Adipocyte (in vitro differentiated cells): ENCODE data around the gene MIR17HG.
"Not testable (repeated sequence)": the region's sequence is repeated elsewhere in the genome, so short reads cannot be mapped to it uniquely, and the experiment has no call there.

Source experiments
- DNase-seq: peaks from one replicate; pipeline ENCODE4 v3.0.0-alpha.2; 2015; ENCODE audit warnings: low read depth
- H3K27me3 ChIP-seq: replicated peaks from 2 replicates; pipeline ENCODE4 v1.7.0; 2013; ENCODE audit warnings: mild to moderate bottlenecking, low read length, moderate library complexity; ENCODE audit not compliant: control insufficient read depth, insufficient read depth
- H3K36me3 ChIP-seq: 2 replicates; pipeline ENCODE4 v1.7.0; 2013; ENCODE audit warnings: low read length, mild to moderate bottlenecking, moderate library complexity; ENCODE audit not compliant: control insufficient read depth, insufficient read depth, severe bottlenecking
- H3K4me1 ChIP-seq: 2 replicates; pipeline ENCODE4 v1.7.0; 2013; ENCODE audit warnings: mild to moderate bottlenecking, low read length, moderate library complexity; ENCODE audit not compliant: control insufficient read depth, insufficient read depth
- H3K4me3 ChIP-seq: 2 replicates; pipeline ENCODE4 v1.7.0; 2013; ENCODE audit warnings: mild to moderate bottlenecking, low read length, moderate library complexity
- H3K9ac ChIP-seq: 2 replicates; pipeline ENCODE4 v1.7.0; 2013; ENCODE audit warnings: mild to moderate bottlenecking, low read length, moderate library complexity
- H3K9me3 ChIP-seq: 2 replicates; pipeline ENCODE4 v1.7.0; 2013; ENCODE audit warnings: mild to moderate bottlenecking, low read length, moderate library complexity; ENCODE audit not compliant: control insufficient read depth

Gene MIR17HG

DNA sequence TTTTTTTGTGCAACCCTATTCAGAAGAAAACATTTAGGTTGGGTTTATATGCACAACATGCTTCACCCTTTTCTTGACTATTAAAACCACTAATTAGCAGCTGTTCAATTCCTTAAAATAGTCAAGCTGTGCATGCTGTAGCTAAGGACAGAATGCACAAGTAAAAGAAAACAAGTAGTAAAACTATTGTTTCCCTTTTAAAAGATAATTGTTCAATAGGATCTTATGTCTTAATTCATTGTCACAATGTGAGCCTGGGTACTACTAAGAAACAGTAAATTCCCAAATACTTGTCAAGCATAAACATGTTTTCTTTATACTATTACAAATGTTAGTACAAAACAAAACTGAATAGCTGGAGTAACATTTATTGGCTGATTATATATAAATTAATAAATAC lies 32.6 kb upstream of the MIR17HG start:
- Histone ChIP-seq H3K9me3 (no peaks in the 10 kb centered on the region), H3K4me1 (no peaks in the 10 kb centered on the region), H3K9ac (no peak overlapping the region), H3K36me3 (no peaks in the 10 kb centered on the region), H3K27me3 (peaks cover 3% of the 10 kb centered on the region), H3K4me3 (no peak overlapping the region)
- DNase-seq, result no peak

DNA sequence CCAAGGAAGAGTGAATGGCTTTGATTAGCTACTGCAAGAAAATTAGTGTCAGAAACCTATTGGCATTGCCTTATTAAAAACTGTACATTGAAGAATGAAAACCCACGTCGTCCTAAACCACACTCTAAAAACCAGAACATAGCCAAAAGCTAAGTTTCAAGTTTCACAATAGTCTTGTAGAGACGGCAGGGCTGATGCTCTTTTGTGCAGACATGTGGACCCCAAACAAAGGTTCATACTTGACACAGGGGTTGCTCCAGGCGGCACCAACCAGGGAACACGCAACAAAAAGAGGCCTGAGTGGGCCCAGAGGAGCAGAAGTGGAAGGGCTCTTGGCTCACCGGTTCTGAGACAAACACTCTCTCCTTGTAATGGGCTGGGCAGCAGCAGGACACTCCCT lies 28.6 kb upstream of the MIR17HG start:
- no peak for DNase-seq
- Histone ChIP-seq H3K9me3 (peaks cover 4% of the 10 kb centered on the region), H3K4me3 (no peak overlapping the region), H3K36me3 (no peaks in the 10 kb centered on the region), H3K4me1 (no peaks in the 10 kb centered on the region), H3K9ac (no peak overlapping the region), H3K27me3 (no peaks in the 10 kb centered on the region)

DNA sequence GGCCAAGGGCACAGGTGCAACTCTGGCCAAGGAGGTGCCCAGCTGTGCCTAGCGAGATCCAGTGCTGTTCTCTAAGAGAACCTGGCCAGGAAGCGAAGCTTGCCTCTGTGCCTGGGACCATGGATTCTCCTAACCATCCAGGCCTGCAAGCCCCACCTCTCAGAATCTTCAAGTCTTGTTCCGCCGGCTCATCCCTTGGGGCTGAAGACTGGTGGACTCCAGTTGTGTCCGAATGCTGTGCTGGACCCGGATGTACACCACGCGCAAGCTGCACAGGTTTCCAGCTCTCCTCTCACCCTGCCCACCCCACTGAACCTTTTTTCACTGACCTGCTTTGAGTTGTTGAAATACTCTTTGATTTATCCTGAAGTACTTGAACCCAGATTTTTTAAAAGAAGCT lies 27.5 kb upstream of the MIR17HG start:
- DNase-seq, result no peak
- Histone ChIP-seq H3K36me3 (no peaks in the 10 kb centered on the region), H3K9me3 (peaks cover 4% of the 10 kb centered on the region), H3K9ac (no peak overlapping the region), H3K4me1 (no peaks in the 10 kb centered on the region), H3K4me3 (no peak overlapping the region), H3K27me3 (no peaks in the 10 kb centered on the region)

DNA sequence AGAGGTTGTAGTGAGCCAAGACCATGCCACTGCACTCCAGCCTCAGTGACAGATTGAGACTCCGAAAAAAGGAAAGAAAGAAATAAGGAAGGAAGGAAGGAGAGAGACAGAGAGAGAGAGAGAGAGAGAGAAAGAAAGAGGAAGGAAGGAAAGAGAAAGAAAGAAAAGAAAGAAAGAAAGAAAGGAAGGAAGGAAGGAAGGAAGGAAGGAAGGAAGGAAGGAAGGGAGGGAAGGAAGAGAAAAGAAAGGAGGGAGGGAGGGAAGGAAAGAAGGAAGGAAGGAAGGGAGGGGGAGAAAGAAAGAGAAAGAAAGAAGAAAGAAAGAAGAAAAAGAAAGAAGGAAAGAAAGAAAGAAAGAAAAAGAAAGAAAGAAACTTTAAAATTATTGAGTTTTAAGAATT lies 26.5 kb upstream of the MIR17HG start:
- not testable (repeated sequence) for H3K4me1 ChIP-seq, DNase-seq, H3K4me3 ChIP-seq, H3K27me3 ChIP-seq, H3K36me3 ChIP-seq, H3K9me3 ChIP-seq, H3K9ac ChIP-seq

DNA sequence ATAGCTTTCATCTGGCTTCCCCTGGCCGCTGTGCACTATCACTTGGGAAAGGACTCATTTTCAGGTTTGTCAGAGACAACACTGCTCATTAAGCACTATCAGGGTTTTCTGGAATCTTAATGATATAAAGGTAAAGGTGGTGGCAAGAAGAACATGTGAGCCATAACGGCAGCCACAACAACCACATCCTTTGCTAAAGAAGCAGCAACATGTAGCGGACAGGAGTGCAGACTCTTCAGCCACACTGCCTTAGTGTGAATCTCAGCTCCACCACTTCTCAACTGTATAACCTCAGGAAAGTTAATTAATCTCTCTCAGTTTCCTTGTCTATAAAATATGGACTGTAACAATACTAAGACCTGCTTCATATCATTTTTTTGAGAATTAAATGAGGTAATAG lies 24.1 kb upstream of the MIR17HG start:
- Histone ChIP-seq H3K9ac (no peak overlapping the region), H3K36me3 (no peaks in the 10 kb centered on the region), H3K4me3 (no peak overlapping the region), H3K4me1 (no peaks in the 10 kb centered on the region), H3K27me3 (no peaks in the 10 kb centered on the region), H3K9me3 (peaks cover 4% of the 10 kb centered on the region)
- DNase-seq, result no peak

DNA sequence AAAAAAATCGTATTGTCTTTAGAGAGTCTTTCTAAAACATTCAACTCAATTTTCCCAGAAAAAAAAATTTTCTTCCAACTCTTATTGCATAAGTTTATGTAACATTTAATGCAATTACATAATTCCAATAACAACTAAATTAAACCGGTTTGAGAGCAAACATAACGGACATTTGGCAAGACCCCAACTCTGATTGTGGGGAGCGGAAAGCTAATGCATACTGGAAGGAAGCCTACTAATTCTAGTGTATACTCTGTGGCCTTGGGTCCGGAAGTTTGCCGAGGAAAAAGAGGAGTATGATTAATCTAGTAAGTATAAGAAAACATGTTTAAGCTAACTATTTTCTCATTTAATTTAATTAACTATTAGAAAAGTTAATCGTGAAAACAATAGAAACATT lies 21.3 kb upstream of the MIR17HG start:
- H3K4me3 ChIP-seq, result no peak overlapping the region
- H3K9me3 ChIP-seq, result peaks cover 4% of the 10 kb centered on the region
- peaks cover 6% of the 10 kb centered on the region for H3K27me3 ChIP-seq
- H3K9ac ChIP-seq, result no peak overlapping the region
- H3K36me3 ChIP-seq, result no peaks in the 10 kb centered on the region
- DNase-seq, result no peak
- H3K4me1 ChIP-seq, result no peaks in the 10 kb centered on the region

DNA sequence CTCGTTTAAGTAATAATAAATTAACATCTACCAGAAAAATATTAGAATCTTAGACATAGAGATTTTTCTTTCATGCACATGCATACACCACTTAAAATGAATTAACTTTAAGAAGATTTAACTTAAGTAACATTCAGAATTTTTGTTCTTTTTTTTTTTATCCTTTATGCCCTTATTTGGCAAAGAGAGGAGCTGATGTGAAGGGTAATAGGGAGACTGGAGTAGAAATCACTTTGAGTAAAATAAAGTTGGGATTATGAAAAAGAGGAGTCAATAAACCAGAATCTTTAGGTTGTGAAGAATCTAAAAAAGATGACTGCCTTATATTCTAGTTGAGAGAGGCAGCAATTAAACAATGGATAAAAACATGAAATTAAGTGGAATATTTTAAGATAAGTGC lies 18.8 kb upstream of the MIR17HG start:
- Histone ChIP-seq H3K36me3 (no peaks in the 10 kb centered on the region), H3K27me3 (peaks cover 6% of the 10 kb centered on the region), H3K4me3 (no peak overlapping the region), H3K9me3 (no peaks in the 10 kb centered on the region), H3K4me1 (no peaks in the 10 kb centered on the region), H3K9ac (no peak overlapping the region)
- DNase-seq, result no peak

DNA sequence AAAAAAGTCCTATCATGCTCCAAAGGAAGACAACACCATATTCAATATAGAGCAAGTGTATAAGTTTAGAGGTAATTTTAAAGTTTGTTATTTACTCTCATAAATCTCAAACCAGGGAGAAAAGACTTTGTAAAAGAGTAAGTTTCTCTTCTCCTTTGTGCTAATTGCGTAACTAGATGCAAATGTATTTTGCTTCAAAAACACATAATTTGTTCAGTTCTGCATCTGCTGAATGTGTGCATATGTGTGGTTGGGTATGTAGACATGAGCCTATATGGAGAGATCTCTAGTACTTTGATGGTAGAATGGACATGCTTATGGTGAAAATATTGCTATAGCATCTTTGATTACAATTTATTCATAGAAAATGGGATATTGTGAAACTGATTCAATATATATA lies 17.8 kb upstream of the MIR17HG start:
- Histone ChIP-seq H3K4me3 (no peak overlapping the region), H3K36me3 (no peaks in the 10 kb centered on the region), H3K9ac (no peak overlapping the region), H3K4me1 (no peaks in the 10 kb centered on the region), H3K9me3 (no peaks in the 10 kb centered on the region), H3K27me3 (peaks cover 6% of the 10 kb centered on the region)
- DNase-seq, result no peak

DNA sequence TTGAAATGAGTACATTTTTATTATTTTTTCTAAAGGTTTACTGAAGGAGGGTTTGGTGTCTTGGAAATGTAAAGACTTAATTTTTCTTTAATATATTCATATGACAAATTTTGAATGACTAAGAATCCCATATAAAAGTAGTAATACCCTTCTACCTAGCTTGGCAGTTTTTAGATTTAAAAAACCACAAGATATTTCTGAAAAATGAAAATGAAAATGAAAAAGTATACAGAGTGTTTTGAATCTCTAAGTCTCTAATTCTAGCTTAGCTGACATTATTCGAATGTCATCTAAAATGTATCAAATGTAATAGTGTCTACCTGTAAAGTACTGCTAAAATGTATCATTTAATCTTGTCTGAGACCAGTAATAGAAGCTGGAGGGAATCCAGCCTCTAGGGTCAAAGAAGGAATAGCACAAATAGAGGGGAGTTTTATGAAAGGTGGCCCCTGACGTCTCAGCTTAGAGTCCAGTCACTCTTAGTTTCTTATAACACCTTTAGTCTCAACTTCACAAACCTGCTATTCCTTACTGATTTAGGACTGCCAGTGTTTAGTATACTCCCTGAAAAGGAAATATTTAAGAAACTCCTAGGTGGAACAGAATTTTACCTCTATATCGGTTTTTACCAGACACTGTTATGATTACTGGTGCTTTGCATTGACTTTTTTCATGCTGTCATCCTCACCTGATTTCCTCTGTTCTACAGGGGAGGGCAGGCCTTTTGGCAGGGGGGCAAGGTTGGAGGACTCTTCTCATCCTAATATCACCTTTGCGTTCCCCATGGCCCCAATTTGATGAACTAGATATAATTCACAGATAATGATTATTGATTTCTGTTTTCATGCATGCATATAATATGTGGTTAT lies 16.2 kb upstream of the MIR17HG start:
- H3K4me3 ChIP-seq, result no peak overlapping the region
- H3K9me3 ChIP-seq, result no peaks in the 10 kb centered on the region
- no peak for DNase-seq
- no peaks in the 10 kb centered on the region for H3K4me1 ChIP-seq
- no peak overlapping the region for H3K9ac ChIP-seq
- H3K27me3 ChIP-seq, result peaks cover 6% of the 10 kb centered on the region
- H3K36me3 ChIP-seq, result no peaks in the 10 kb centered on the region

DNA sequence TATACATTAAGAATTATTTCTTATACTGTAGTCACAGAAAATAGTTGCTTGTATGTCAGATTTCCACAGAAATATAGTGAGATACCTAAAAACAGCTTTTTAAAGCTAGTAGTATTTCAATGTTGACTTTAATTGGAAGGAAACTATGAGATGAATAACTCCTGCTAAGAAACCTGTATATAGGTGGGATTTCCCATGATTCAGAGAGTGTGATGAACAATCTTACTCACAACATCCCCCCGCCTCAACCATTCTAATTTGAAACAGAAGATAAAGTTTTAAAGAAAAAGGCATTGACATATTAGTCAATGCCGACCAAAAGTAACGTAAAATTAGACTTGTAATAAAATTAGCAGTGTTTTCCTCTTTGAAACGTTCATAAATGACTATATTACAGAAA lies 1.4 kb upstream of the MIR17HG start:
- Histone ChIP-seq H3K9ac (no peak overlapping the region), H3K36me3 (peaks cover 7% of the 10 kb centered on the region), H3K4me3 (no peak overlapping the region), H3K4me1 (peaks cover 20% of the 10 kb centered on the region), H3K27me3 (peaks cover 3% of the 10 kb centered on the region), H3K9me3 (no peaks in the 10 kb centered on the region)
- no peak for DNase-seq

DNA sequence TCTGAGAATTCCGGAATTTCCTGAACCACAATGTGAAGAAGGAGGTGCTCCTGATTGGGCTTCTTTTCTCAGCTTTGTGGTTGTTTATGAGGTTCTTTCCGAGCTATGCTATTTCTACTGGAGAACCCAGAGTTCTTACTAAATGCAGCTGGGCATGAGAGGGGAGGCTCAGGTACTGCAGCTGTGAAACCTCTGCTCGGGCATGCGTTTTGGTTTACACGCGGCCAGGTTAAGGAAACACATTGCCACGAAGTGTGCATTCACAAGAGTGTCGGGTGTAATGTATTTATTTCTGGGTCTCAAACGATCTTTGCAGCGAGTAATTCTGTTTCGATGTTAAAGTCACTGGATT lies 661 bp upstream of the MIR17HG start:
- peak overlapping the region; percentile 72 for H3K9ac ChIP-seq
- DNase-seq, result peak; percentile 31
- H3K4me1 ChIP-seq, result peaks cover 26% of the 10 kb centered on the region
- peak overlapping the region; percentile 84 for H3K4me3 ChIP-seq
- H3K27me3 ChIP-seq, result peaks cover 3% of the 10 kb centered on the region
- peaks cover 11% of the 10 kb centered on the region for H3K36me3 ChIP-seq
- no peaks in the 10 kb centered on the region for H3K9me3 ChIP-seq
